Astrocyte (in vitro differentiated cells and primary cell): Measurements from ENCODE around the gene CCDC169.

Source experiments
- EZH2 ChIP-seq: IDR thresholded peaks from 2 replicates; pipeline ENCODE4 v1.6.1; 2012; ENCODE audit warnings: mild to moderate bottlenecking, low read length, inconsistent platforms; ENCODE audit not compliant: insufficient read depth
- TF ChIP-seq, protein P1 (sequence below): IDR thresholded peaks from 2 replicates; pipeline ENCODE4 v1.5.1; 2011; ENCODE audit warnings: low read depth, mild to moderate bottlenecking, inconsistent platforms, low read length, moderate library complexity; ENCODE audit not compliant: insufficient read depth

DNA sequence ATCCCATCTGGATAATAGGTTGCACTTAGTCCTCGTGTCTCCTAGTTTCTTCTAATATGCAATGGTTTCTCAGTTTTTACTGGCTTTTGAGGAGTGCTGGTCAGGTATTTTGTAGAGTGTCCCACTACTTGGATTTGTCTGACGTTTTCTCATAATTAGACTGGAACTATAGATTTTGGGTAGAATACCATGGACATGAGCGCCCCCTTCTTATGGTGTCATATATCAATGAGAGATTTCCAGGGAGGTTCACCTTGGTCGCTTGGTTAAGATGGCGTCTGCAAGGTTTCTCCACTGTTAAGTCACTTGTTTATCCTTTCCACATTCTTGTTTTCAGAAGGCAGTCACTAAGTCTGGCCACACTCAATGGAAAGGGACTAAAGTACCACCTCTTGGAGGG, 89.9 kb downstream of the CCDC169 start:
- TF ChIP-seq, protein P1, sequence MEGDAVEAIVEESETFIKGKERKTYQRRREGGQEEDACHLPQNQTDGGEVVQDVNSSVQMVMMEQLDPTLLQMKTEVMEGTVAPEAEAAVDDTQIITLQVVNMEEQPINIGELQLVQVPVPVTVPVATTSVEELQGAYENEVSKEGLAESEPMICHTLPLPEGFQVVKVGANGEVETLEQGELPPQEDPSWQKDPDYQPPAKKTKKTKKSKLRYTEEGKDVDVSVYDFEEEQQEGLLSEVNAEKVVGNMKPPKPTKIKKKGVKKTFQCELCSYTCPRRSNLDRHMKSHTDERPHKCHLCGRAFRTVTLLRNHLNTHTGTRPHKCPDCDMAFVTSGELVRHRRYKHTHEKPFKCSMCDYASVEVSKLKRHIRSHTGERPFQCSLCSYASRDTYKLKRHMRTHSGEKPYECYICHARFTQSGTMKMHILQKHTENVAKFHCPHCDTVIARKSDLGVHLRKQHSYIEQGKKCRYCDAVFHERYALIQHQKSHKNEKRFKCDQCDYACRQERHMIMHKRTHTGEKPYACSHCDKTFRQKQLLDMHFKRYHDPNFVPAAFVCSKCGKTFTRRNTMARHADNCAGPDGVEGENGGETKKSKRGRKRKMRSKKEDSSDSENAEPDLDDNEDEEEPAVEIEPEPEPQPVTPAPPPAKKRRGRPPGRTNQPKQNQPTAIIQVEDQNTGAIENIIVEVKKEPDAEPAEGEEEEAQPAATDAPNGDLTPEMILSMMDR = no peak
- TF ChIP-seq EZH2 = no peak
